H1 (cell line): ENCODE data around the gene CYB5B. TPM values are rescaled to one million over a fixed set of nuclear protein-coding genes. Genes with fewer than 3 reads are reported as not detected.

ENCODE experiments used
- CHD1 ChIP-seq: IDR thresholded peaks from 2 replicates; pipeline ENCODE4 v1.6.1; 2012; ENCODE audit warnings: low read depth, low read length, improper control_type of control experiment
- CHD7 ChIP-seq: fragments of 300-600 bp; sonication (generic); IDR thresholded peaks from 2 replicates; pipeline ENCODE4 v1.7.1; 2012; ENCODE audit warnings: low read length, moderate library complexity, mild to moderate bottlenecking, inconsistent platforms; ENCODE audit not compliant: insufficient replicate concordance
- KDM5A ChIP-seq: fragments of 200-600 bp; IDR thresholded peaks from 2 replicates; pipeline ENCODE4 v1.7.1; 2012; ENCODE audit warnings: mild to moderate bottlenecking, low read length, inconsistent platforms, mixed read lengths
- NRF1 ChIP-seq: IDR thresholded peaks from 2 replicates; pipeline ENCODE4 v1.6.1; 2011; ENCODE audit warnings: mild to moderate bottlenecking, low read depth, low read length, improper control_type of control experiment
- polyA plus RNA-seq, 7 experiments: library from polyadenylated mRNA; depleted of rRNA in 3 of 7; stranded (reverse) in 5 of 7; unstranded in 2 of 7; fragments of >200 nt in 5 of 7; fragments of 200-250 nt in 2 of 7; gene quantifications; 1 replicate in 5 of 7; 2 replicates in 1 of 7; 4 replicates in 1 of 7; pipeline versions ENCODE4 v1.2.1 to v1.2.3, GENCODE V29; 2011 to 2013; ENCODE audit warnings: missing spikeins in 2 of 7, mixed read lengths in 2 of 7
- total RNA-seq: library from RNA; stranded (reverse); fragmentation: NEBNext Ultra II Directional; extraction: Animal tissue kit (Norgen Biotek cat#: 25700); gene quantifications from 2 replicates; pipeline ENCODE4 v1.2.1, GENCODE V29; 2021
- TF ChIP-seq, protein P1 (sequence below): IDR thresholded peaks from 2 replicates; pipeline ENCODE4 v1.6.1; 2011; ENCODE audit warnings: low read length, improper control_type of control experiment

Gene CYB5B
- total and polyA plus RNA-seq, 2 of the 8 experiments (the other 6 are each of a cell fraction or from before 2014, with no cell fraction given): 108 to 127 TPM

DNA sequence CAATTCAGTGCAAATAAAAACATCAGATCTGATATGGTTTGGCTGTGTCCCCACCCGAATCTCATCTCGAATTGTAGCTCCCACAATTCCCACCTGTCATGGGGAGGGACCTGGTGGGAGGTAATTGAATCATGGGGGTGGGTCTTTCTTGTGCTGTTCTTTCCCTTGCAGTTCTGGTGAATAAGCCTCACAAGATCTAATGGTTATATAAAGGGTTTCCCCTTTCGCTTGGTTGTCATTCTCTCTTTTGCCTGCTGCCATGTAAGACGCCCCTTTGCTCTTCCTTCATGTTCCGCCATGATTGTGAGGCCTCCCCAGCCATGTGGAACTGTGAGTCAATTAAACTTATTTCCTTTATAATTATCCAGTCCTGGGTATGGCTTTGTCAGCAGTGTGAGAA is 72.5 kb downstream of the CYB5B start (continued):
- TF ChIP-seq CHD7 (no peak), NRF1 (no peak), KDM5A (no peak), CHD1 (no peak)
- TF ChIP-seq, protein P1, sequence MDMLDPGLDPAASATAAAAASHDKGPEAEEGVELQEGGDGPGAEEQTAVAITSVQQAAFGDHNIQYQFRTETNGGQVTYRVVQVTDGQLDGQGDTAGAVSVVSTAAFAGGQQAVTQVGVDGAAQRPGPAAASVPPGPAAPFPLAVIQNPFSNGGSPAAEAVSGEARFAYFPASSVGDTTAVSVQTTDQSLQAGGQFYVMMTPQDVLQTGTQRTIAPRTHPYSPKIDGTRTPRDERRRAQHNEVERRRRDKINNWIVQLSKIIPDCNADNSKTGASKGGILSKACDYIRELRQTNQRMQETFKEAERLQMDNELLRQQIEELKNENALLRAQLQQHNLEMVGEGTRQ: no peak
- TF ChIP-seq, all 59 proteins: peak for 0
